Spleen (tissue), 11 donors: ENCODE results near the gene UBR2. TPM values are rescaled to one million over a fixed set of nuclear protein-coding genes. Genes with fewer than 3 reads are reported as not detected.

Experiments
- DNase-seq: peaks from one replicate; pipeline ENCODE4 v3.0.0-alpha.2; 2020
- H3K27ac ChIP-seq, 8 donors: fragments of 200-600 bp; sonication (generic) in 7 of 8; 1 replicate in 4 of 8; 2 replicates in 4 of 8; pipeline versions ENCODE4 v1.5.0 to v1.8.0; 2016 to 2021; ENCODE audit warnings: inconsistent platforms in 4 of 8, mild to moderate bottlenecking in 4 of 8, moderate library complexity in 1 of 8
- H3K27me3 ChIP-seq, 7 donors: fragments of 200-600 bp; sonication (generic) in 6 of 7; replicated peaks in 1 of 7; 1 replicate in 4 of 7; 2 replicates in 3 of 7; pipeline versions ENCODE4 v1.5.0 to v1.8.0; 2016 to 2021; ENCODE audit warnings: inconsistent platforms in 3 of 7, mild to moderate bottlenecking in 1 of 7
- H3K36me3 ChIP-seq, 6 donors: fragments of 200-600 bp; sonication (generic) in 5 of 6; 1 replicate in 4 of 6; 2 replicates in 2 of 6; pipeline versions ENCODE4 v1.5.0 to v1.8.0; 2016 to 2021; ENCODE audit warnings: inconsistent platforms in 2 of 6
- H3K4me1 ChIP-seq, 6 donors: fragments of 200-600 bp; sonication (generic) in 5 of 6; 1 replicate in 3 of 6; 2 replicates in 3 of 6; pipeline versions ENCODE4 v1.5.0 to v1.8.0; 2016 to 2021; ENCODE audit warnings: inconsistent platforms in 3 of 6
- H3K4me3 ChIP-seq, 8 donors: fragments of 200-600 bp; sonication (generic) in 7 of 8; 1 replicate in 4 of 8; 2 replicates in 4 of 8; pipeline versions ENCODE4 v1.5.0 to v1.8.0; 2016 to 2021; ENCODE audit warnings: inconsistent platforms in 4 of 8, mild to moderate bottlenecking in 4 of 8, moderate library complexity in 2 of 8
- H3K9me3 ChIP-seq, 8 donors: fragments of 200-600 bp; sonication (generic) in 7 of 8; 1 replicate in 4 of 8; 2 replicates in 4 of 8; pipeline versions ENCODE4 v1.5.0 to v1.8.0; 2016 to 2021; ENCODE audit warnings: inconsistent platforms in 4 of 8
- CTCF ChIP-seq, 11 experiments: fragments of 200-600 bp in 7 of 11; fragments of 450-650 bp in 4 of 11; sonication (generic) in 4 of 11; IDR thresholded peaks in 8 of 11; conservative IDR thresholded peaks in 3 of 11; 1 replicate in 7 of 11; 2 replicates in 4 of 11; pipeline versions ENCODE4 v1.4.0 to v1.8.0; 2016 to 2021; ENCODE audit warnings: antibody characterized with exemption in 11 of 11, inconsistent platforms in 4 of 11, mild to moderate bottlenecking in 1 of 11
- POLR2A ChIP-seq, 3 donors: fragments of 450-650 bp; IDR thresholded peaks; one replicate each; pipeline ENCODE4 v1.5.1; 2017; ENCODE audit warnings: antibody characterized with exemption in 3 of 3, mild to moderate bottlenecking in 1 of 3
- POLR2AphosphoS5 ChIP-seq, 3 donors: sonication (generic); formaldehyde crosslinking; IDR thresholded peaks; one replicate each; pipeline ENCODE4 v1.5.1; 2017; ENCODE audit warnings: antibody characterized with exemption in 3 of 3
- WGBS, 5 donors: extraction: QIAGEN DNeasy Blood & Tissue Kit in 3 of 5; methylation state at CpG; one replicate each; pipeline versions ENCODE4 v1.1.5 to v1.1.7; 2013 to 2018; 5-methylcytosine and 5-hydroxymethylcytosine counted together
- intact Hi-C: fragments of 100-400 bp; cut with DNase I; formaldehyde crosslinking; loops from one replicate; pipeline ENCODE4 v1.15.0; 2023; ENCODE audit warnings: low total_unique reads
- polyA plus RNA-seq, 3 donors: library from polyadenylated mRNA; stranded (reverse); fragments of 200-250 nt; gene quantifications; one replicate each; pipeline ENCODE4 v1.2.1, GENCODE V29; 2013
- total RNA-seq, 7 donors: library from RNA; depleted of rRNA in 3 of 7; stranded (reverse); fragments of >200 nt in 3 of 7; fragmentation: NEBNext Ultra II Directional in 4 of 7; extraction: Animal tissue kit (Norgen Biotek cat#: 25700) in 4 of 7; gene quantifications; one replicate each; pipeline versions ENCODE4 v1.1.0 to v1.2.1, GENCODE V29; 2016 to 2021
- donor health status: healthy with polysubstance abuse.
- donor health status: DM: no; HTN: no; CAD: no; lungs with moderate emphysema.
- donor health status: DM: no; HTN: no; CAD: no.
- donor health status: Bipolar disorder and iron deficiency.
- donor health status: healthy.
- donor health status: DM: no; HTN: no; CAD: no.
- donor health status: DM: yes; HTN: yes; CAD: no.

The UBR2 gene
- total and polyA plus RNA-seq, 10 donors, result 7.4 to 51.8 (median 43.7) TPM

DNA sequence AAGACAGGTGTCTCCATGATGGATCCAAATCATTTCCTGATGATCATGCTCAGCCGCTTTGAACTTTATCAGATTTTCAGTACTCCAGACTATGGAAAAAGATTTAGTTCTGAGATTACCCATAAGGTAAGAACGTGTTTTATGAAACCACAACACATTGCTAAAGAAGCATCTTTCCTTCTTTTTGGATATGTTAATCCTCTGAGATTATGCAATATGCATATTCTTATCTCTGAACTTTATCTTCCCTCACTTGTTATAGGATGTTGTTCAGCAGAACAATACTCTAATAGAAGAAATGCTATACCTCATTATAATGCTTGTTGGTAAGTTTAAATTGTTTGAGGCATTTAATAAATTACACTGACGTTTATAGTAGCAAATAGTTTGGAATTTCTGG is 80.4 kb downstream of the UBR2 start:
- 76 to 90% (median 84%) methylated on average over 3 of the region's 3 CpGs for WGBS, 5 donors
- TF ChIP-seq POLR2A (IDR thresholded peaks at IDR 0.05), result no peak
- no peak for TF ChIP-seq POLR2AphosphoS5 (IDR thresholded peaks at IDR 0.05)
- TF ChIP-seq CTCF (IDR thresholded peaks at IDR 0.05 in 8 of 11, conservative IDR thresholded peaks at IDR 0.05 in 3 of 11), result no peak
- no peaks in the 10 kb centered on the region for H3K27me3 ChIP-seq
- H3K4me3 ChIP-seq, result no peak overlapping the region
- H3K4me1 ChIP-seq, result no peaks in the 10 kb centered on the region
- H3K27ac ChIP-seq, result no peak overlapping the region
- DNase-seq, result no peak
- intact Hi-C loops, result no loop called here
- H3K9me3 ChIP-seq, result no peaks in the 10 kb centered on the region
- peaks cover 6 to 100% (median 82%) of the 10 kb centered on the region in 6 donors for H3K36me3 ChIP-seq

GRCh38 chr6:42652024-42652746 is 88.4 kb downstream of the UBR2 start:
- 88 to 93% (median 91%) methylated on average over 5 of the region's 5 CpGs for WGBS, 5 donors
- intact Hi-C loops, result no loop called here

GRCh38 chr6:42653851-42654250 is 90.0 kb downstream of the UBR2 start:
- Histone ChIP-seq H3K4me3 (no peak overlapping the region), H3K27ac (no peak overlapping the region), H3K4me1 (no peaks in the 10 kb centered on the region), H3K36me3 (peaks cover 6 to 100% (median 88%) of the 10 kb centered on the region in 6 donors), H3K27me3 (no peaks in the 10 kb centered on the region), H3K9me3 (no peaks in the 10 kb centered on the region)
- TF ChIP-seq POLR2AphosphoS5 (IDR thresholded peaks at IDR 0.05), result no peak
- 89 to 98% (median 95%) methylated on average over 5 of the region's 5 CpGs for WGBS, 5 donors
- DNase-seq, result no peak
- intact Hi-C loops, result no loop called here

More at GRCh38 chr6:42652024-42652746, 88.4 kb downstream of the UBR2 start:
- Histone ChIP-seq H3K4me1 (no peaks in the 10 kb centered on the region), H3K27ac (no peak overlapping the region), H3K36me3 (peaks cover 6 to 100% (median 84%) of the 10 kb centered on the region in 6 donors), H3K4me3 (no peak overlapping the region), H3K27me3 (no peaks in the 10 kb centered on the region), H3K9me3 (no peaks in the 10 kb centered on the region)
- no peak for DNase-seq
- TF ChIP-seq POLR2AphosphoS5 (IDR thresholded peaks at IDR 0.05) (no peak), CTCF (IDR thresholded peaks at IDR 0.05 in 8 of 11, conservative IDR thresholded peaks at IDR 0.05 in 3 of 11) (no peak), POLR2A (IDR thresholded peaks at IDR 0.05) (no peak)

- no peak for TF ChIP-seq CTCF (IDR thresholded peaks at IDR 0.05 in 8 of 11, conservative IDR thresholded peaks at IDR 0.05 in 3 of 11)
- no peak for TF ChIP-seq POLR2A (IDR thresholded peaks at IDR 0.05)
- no peak for TF ChIP-seq POLR2AphosphoS5 (IDR thresholded peaks at IDR 0.05)
- H3K36me3 ChIP-seq, result peaks cover 0 to 98% (median 78%) of the 10 kb centered on the region in 6 donors
Observed at GRCh38 chr6:42659806-42660205, 96.0 kb downstream of the UBR2 start.

More at GRCh38 chr6:42659806-42660205, 96.0 kb downstream of the UBR2 start:
- DNase-seq, result no peak
- no peaks in the 10 kb centered on the region for H3K9me3 ChIP-seq
- peaks cover 0 to 7% (median 2%) of the 10 kb centered on the region in 6 donors for H3K4me1 ChIP-seq
- intact Hi-C loops, result loop anchor here (5.0 kb wide), 3 partner anchors 67 to 237 kb away; partner anchors contain the start of gene RPL7L1
- WGBS, 5 donors, result 58 to 80% (median 65%) methylated on average over 1 of the region's 1 CpG
- H3K27ac ChIP-seq, result no peak overlapping the region
- H3K4me3 ChIP-seq, result no peak overlapping the region
- no peaks in the 10 kb centered on the region for H3K27me3 ChIP-seq
